ENCODE results near the gene DCDC2. TPM values are rescaled to one million over a fixed set of nuclear protein-coding genes. Genes with fewer than 3 reads are reported as not detected.

The DCDC2 gene
- total RNA-seq, 2 experiments from 2014 or later = 0.06 TPM; not detected in 1

GRCh38 chr6:24226541-24226940, 131.3 kb downstream of the DCDC2 start:
- no peak for DNase-seq (ENCODE audit: low spot score)
- CTCF ChIA-PET (ENCODE audit: unreplicated experiment) = no interaction called here
- no peaks in the 10 kb centered on the region for H3K9me3 ChIP-seq (ENCODE audit: low read length)
- no peaks in the 10 kb centered on the region for H4K20me1 ChIP-seq (ENCODE audit: insufficient read depth, low read length)
- intact Hi-C loops (cut with micrococcal nuclease; ENCODE audit: unreplicated experiment) = loop anchor here (5.0 kb wide), 1 partner anchor 54 kb away; no protein-coding TSS in a partner anchor
- TF ChIP-seq, protein P1, sequence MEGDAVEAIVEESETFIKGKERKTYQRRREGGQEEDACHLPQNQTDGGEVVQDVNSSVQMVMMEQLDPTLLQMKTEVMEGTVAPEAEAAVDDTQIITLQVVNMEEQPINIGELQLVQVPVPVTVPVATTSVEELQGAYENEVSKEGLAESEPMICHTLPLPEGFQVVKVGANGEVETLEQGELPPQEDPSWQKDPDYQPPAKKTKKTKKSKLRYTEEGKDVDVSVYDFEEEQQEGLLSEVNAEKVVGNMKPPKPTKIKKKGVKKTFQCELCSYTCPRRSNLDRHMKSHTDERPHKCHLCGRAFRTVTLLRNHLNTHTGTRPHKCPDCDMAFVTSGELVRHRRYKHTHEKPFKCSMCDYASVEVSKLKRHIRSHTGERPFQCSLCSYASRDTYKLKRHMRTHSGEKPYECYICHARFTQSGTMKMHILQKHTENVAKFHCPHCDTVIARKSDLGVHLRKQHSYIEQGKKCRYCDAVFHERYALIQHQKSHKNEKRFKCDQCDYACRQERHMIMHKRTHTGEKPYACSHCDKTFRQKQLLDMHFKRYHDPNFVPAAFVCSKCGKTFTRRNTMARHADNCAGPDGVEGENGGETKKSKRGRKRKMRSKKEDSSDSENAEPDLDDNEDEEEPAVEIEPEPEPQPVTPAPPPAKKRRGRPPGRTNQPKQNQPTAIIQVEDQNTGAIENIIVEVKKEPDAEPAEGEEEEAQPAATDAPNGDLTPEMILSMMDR (conservative IDR thresholded peaks at IDR 0.05; ENCODE audit: low read length) = no peak
- no peak for TF ChIP-seq EZH2phosphoT487 (IDR thresholded peaks at IDR 0.05; ENCODE audit: borderline replicate concordance, low read depth, low read length)
- no peak overlapping the region for H2AFZ ChIP-seq (ENCODE audit: low read length)
- no peaks in the 10 kb centered on the region for H3K4me1 ChIP-seq (ENCODE audit: insufficient read depth, low read length, poor library complexity, severe bottlenecking)
- no peak overlapping the region for H3K4me3 ChIP-seq (ENCODE audit: low read depth, low read length, poor library complexity, severe bottlenecking)
- POLR2A ChIA-PET = no interaction called here
- H3K9me2 ChIP-seq (ENCODE audit: insufficient read depth, low read length) = no peaks in the 10 kb centered on the region
- H3K79me2 ChIP-seq (ENCODE audit: insufficient read depth, low read depth, low read length) = no peaks in the 10 kb centered on the region
- no peak overlapping the region for H3K4me2 ChIP-seq (ENCODE audit: low read length)
- H3K36me3 ChIP-seq (ENCODE audit: insufficient read depth, low read length) = no peaks in the 10 kb centered on the region
- BruUV-seq (replicated peaks) = no TSS peak
- H3K27ac ChIP-seq (ENCODE audit: low read depth, low read length, poor library complexity, severe bottlenecking) = no peak overlapping the region

DNA sequence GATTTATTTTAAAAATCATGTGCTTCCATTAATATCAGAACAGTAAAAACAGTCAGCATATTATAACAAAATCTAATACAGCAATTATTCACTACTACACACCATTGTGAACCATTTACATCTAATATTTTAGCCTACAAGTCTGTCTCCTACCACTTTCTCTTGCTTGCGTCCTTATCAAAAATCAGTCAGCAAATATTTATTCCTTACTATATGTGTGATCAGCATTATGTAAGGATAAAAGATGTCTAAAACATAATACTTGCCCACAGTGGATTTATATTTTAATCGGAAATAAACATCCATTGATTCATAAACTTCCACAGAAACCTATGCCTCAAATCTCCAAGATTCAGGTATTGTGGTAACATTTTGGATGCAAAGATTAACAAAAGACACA, 132.0 kb downstream of the DCDC2 start:
- POLR2A ChIA-PET = no interaction called here
- Histone ChIP-seq H3K4me1 (ENCODE audit: insufficient read depth, low read length, poor library complexity, severe bottlenecking) (no peaks in the 10 kb centered on the region), H3K27ac (ENCODE audit: low read depth, low read length, poor library complexity, severe bottlenecking) (no peak overlapping the region), H3K79me2 (ENCODE audit: insufficient read depth, low read depth, low read length) (no peaks in the 10 kb centered on the region), H3K4me3 (ENCODE audit: low read depth, low read length, poor library complexity, severe bottlenecking) (no peak overlapping the region), H3K9me2 (ENCODE audit: insufficient read depth, low read length) (no peaks in the 10 kb centered on the region), H3K4me2 (ENCODE audit: low read length) (no peak overlapping the region), H2AFZ (ENCODE audit: low read length) (no peak overlapping the region), H4K20me1 (ENCODE audit: insufficient read depth, low read length) (no peaks in the 10 kb centered on the region), H3K9me3 (ENCODE audit: low read length) (no peaks in the 10 kb centered on the region), H3K36me3 (ENCODE audit: insufficient read depth, low read length) (no peaks in the 10 kb centered on the region)
- TF ChIP-seq EZH2phosphoT487 (IDR thresholded peaks at IDR 0.05; ENCODE audit: borderline replicate concordance, low read depth, low read length) = no peak
- BruUV-seq (replicated peaks) = no TSS peak
- CTCF ChIA-PET (ENCODE audit: unreplicated experiment) = no interaction called here
- intact Hi-C loops (cut with micrococcal nuclease; ENCODE audit: unreplicated experiment) = loop anchor here (5.0 kb wide), 1 partner anchor 54 kb away; no protein-coding TSS in a partner anchor
- no peak for DNase-seq (ENCODE audit: low spot score)

- ChIA-PET CTCF (ENCODE audit: unreplicated experiment) (no interaction called here), POLR2A (interaction anchor here (0.6 to 1.9 kb wide), 4 partner anchors 10 to 385 kb away, joined by 3 to 11 read pairs (median 4); no protein-coding TSS in a partner anchor)
- Histone ChIP-seq H3K4me2 (ENCODE audit: low read length) (no peak overlapping the region), H3K9me2 (ENCODE audit: insufficient read depth, low read length) (no peaks in the 10 kb centered on the region), H3K36me3 (ENCODE audit: insufficient read depth, low read length) (no peaks in the 10 kb centered on the region), H2AFZ (ENCODE audit: low read length) (no peak overlapping the region), H3K79me2 (ENCODE audit: insufficient read depth, low read depth, low read length) (no peaks in the 10 kb centered on the region), H3K9me3 (ENCODE audit: low read length) (no peaks in the 10 kb centered on the region), H3K27ac (ENCODE audit: low read depth, low read length, poor library complexity, severe bottlenecking) (no peak overlapping the region), H4K20me1 (ENCODE audit: insufficient read depth, low read length) (no peaks in the 10 kb centered on the region), H3K4me1 (ENCODE audit: insufficient read depth, low read length, poor library complexity, severe bottlenecking) (no peaks in the 10 kb centered on the region), H3K4me3 (ENCODE audit: low read depth, low read length, poor library complexity, severe bottlenecking) (no peak overlapping the region)
- TF ChIP-seq EZH2phosphoT487 (IDR thresholded peaks at IDR 0.05; ENCODE audit: borderline replicate concordance, low read depth, low read length) = no peak
- TF ChIP-seq, protein P1 (conservative IDR thresholded peaks at IDR 0.05; ENCODE audit: low read length) = no peak
- no TSS peak for BruUV-seq (replicated peaks)
- intact Hi-C loops (cut with micrococcal nuclease; ENCODE audit: unreplicated experiment) = no loop called here
- DNase-seq (ENCODE audit: low spot score) = no peak
These were observed 134.5 kb downstream of the DCDC2 start for GRCh38 chr6:24223115-24223919.
